NCI-H187 (cell line): Measurements from ENCODE around the gene ZFYVE21.
"Not testable (repeated sequence)": the region's sequence is repeated elsewhere in the genome, so short reads cannot be mapped to it uniquely, and the experiment has no call there.

Experiments used
- DNase-seq, 2 experiments: peaks; one replicate each; lab custom pipeline; 2025; lab: John Stamatoyannopoulos, UW

ZFYVE21 gene

DNA sequence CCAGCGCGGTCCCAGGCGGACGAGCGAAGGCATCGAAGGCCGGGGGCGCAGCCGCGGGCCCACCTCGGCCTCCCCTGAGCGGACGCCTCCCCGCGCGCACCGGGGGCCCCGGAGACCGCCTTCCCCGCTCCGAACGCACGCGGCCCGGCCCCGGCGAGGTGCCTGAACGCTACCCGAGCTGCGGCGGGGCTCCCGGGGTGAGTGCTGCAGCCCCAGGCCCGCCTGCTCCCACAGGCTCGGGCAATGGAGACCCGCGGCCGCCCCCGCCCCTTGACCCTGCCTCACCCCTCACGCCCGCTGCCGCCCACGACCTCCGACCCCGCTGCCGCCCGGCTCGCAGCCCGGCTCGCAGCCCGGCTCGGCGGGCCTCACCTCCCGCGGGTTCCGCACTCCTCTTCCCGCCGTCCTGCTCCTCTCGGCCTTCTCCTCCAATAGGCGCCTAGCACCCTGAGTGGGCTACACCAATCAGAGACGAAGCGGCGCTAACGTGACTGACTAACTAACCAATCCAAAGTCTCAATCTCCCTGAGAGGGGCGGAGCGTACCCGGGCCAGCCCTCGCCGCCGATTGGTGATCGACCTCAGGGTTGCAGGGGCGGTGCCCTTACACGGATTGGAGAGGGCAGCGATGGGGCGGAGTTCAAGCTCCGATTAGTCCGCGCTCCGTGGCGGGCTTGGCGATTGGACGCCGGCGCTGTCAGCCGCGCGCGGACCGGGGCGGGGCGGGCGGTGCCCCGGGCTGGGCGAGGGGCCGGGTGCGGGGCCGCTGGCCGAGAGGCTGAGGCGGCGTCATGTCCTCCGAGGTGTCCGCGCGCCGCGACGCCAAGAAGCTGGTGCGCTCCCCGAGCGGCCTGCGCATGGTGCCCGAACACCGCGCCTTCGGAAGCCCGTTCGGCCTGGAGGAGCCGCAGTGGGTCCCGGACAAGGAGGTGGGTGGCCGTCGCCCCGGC lies at the start of gene ZFYVE21, which contains the start of gene XRCC3:
Gene ZFYVE21 (plus strand): TSS at position 759 of the 949 bp plus-strand sequence. CDS start 32 bp downstream, at position 791.
Gene XRCC3 (minus strand): TSS at position 400 of the 949 bp plus-strand sequence. CDS start 4,364 bp downstream, outside the sequence.
- peak; percentile 98 to 99 for DNase-seq

DNA sequence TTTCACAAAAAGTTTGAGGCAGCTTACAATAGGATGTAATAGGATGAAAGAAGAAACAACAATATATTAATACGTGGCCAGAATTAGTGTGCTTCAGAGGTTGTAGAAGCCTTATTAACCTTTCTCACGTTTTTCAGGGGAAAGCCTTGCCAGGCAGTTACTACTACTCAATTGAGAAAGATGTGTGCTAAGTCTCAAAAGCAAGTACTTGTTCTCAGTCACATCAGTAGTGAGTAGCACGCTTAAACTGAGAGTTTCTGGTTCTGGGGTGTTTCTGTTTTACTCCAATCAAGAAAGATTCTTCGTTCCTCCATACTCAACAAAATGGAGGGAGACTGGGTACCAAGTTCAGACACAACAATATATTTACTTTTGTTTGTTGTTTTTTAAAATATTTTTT lies 47.9 kb upstream of the ZFYVE21 start:
- no peak for DNase-seq

DNA sequence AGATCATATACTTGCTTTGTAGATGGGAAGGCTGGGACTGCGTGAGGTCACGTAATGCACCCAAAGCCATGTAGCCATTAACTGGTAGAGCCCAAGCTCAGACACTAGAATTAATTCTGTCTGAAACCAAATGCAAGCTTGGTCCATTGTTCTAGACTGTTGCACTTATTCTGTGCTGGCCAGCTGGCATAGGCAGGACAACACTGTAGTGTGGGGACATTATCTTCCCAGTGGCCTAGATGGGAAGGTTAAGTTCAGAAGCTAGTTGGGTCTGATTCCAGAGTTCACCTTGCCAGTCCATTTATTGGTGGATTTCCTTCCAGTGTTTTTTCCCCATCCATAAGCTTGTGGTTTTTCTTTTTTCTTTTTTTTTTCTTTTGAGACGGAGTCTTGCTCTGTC lies 47.5 kb upstream of the ZFYVE21 start:
- DNase-seq, result no peak

DNA sequence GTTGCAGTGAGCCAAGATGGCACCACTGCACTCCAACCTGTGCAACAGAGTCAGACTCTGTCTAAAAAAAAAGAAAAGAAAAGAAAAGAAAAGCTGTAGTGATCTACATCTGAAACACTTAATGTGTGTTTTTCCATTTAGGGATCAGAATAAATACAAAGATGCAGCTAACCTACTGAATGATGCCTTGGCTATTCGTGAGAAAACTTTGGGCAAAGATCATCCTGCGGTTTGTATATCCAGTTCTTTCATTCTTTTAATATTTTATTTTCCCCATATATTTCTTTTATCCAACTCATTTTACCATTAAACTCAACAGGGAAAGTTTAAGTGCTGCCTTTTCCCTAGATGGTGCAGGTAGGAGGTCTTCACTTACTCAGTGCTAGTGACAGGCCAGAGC lies 46.2 kb upstream of the ZFYVE21 start:
- no peak for DNase-seq

DNA sequence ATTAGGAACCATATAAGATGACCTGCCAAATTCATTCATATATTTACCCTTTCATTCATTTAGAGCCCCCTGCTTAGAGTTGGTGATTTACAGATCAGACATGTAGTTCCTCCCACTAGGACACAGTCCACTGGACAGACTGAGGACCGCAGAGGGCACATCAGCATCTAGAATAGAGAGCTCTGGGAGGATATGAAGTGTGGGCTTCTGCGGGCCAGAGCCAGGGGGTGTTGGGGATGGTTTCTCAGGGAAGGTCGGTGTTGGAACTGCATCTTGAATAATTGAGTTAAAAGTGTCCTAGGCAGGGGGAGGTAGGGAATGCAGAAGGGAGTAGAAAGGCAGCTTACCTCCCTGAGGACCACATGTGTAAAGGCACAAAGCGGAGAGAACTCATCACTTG lies 43.7 kb upstream of the ZFYVE21 start:
- no peak for DNase-seq

DNA sequence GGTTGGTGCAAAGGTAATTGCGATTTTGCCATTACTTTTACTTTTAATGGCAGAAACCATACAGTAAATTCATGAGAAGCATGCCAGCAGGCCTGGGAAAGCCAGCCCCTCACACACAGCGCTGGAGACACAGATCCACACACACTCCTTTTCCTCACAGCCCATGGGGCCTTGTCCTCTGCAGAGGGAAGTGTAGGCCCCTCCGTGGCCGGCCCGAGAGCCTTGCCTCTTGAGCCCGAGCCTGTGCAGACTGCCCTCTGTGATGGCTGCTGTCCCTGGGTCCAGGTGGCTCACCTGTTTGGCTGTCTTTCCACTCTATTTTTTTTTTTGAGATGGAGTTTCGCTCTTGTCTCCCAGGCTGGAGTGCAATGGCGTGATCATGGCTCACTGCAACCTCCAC lies 39.7 kb upstream of the ZFYVE21 start:
- DNase-seq, result no peak

DNA sequence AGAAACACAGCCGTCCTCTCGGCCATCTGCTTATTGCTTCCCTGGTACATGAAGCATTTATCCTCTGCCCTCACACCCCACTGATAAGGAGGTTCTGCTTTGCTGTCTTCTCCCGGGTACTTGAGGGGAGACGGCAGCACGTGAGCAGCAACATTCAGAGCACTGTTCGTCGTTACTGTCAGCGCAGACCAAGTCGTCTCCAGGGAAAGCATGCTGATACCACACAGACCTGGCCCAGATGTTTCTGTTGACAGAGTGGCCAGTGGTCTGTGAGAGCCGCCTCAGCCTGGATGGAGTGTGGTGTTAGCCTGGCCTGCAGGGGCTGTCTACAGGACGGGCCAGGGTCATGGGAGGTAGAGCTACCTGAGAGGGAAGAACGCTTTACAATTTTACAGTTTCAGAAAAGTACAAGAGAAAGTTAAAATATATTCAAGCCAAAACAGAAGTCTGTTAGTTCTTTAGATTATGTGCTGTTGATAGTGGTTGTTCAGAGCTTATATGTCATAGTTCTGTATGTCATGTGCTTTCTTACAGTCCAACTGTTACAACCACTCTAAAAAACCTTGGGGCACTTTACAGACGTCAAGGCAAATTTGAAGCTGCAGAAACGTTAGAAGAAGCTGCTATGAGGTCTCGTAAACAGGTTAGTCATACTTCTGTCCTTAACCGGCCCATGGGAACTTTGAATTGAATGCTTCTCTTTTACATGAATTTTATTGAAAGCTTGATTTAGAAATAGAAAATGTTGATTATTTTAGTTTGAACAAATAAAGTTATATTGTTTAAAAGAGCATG lies 38.5 kb upstream of the ZFYVE21 start:
- DNase-seq, result no peak

DNA sequence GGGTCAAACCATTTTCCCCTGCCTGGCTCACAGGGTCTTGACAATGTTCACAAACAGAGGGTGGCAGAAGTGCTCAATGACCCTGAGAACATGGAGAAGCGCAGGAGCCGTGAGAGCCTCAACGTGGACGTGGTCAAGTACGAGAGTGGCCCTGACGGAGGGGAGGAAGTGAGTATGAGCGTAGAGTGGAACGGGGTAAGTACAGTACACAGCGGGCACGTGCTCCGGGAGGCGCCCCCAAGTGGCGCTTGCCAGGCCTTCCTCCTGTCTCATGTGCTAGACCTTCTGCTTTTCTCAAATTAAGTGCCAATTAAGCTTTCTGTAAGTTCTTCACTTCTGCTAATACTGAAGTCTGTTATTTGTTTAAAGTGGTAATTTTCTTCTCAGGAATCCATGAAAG lies 36.3 kb upstream of the ZFYVE21 start:
- no peak for DNase-seq

DNA sequence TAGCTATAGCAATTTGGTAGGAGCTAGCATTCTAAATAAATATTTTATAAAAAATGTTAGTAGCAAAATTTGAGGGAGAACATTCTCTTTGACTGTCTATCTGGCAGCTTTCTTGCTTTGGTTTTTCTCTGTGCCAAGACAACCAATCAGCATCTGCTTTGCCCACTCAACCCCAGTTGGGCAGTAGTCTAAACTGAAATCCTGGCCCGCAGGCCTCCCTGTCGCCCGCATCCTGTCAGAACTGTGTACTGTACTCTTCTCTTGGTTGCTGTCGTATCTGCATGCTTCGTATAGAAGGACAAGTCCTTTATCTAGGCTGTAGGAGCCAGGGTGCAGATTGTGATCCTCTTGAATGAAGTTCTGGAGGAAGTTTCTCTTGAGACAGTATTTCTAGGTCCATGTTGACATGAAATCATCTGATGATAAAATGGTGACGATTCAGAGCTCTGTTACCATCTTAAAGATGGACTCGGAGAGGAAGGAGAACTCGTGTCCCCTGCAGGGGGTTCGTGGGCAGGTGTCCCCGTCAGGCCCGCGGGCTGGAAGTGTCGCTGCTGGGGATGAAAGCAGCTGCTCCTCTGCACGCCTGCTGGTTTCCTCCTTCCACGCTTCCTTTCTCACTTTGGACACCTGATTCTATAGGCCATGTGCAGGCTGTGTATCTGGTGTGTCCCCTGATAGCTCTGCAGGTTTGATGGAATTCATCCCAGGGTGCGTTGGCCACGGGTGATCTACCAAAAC lies 34.9 kb upstream of the ZFYVE21 start:
- DNase-seq, result no peak

DNA sequence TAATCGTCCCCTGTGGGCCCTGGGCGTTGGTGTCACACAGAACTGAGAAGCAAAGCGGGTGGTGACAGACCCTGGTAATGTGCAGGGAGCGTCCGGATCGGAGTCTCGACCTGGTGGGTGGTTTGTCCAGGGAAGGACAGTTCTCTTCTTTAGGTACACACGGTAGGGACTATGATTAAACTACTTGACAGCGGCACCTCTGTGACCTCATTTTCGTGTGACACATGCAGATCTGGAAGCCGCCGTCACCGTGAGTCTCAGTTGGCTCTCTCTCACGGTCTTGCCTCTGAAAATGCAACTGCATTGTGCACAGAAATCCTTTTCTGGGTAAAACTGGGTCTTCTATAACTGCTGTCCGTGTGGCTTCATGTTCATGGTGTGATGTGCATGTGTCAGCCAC lies 32.5 kb upstream of the ZFYVE21 start:
- no peak for DNase-seq

DNA sequence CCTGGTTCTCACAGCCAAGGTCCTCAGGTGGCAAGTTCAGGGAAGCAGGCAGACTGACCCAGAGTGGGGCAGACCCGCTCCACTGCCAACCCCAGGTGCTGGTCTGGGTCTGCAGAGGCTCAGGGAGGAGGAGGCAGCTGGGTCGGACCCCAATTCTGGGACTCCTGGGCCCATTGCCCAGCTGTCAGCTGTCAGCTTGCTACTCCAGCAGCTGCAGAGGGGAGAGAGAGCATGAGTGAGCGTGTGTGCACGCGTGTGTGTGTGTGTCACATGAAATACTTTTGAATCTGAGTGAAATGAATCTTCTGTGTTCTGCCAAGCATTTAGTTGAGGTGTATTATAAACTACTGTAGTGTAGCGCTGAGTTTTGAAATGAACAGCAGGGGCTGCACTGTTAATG lies 31.1 kb upstream of the ZFYVE21 start:
- DNase-seq, result no peak

DNA sequence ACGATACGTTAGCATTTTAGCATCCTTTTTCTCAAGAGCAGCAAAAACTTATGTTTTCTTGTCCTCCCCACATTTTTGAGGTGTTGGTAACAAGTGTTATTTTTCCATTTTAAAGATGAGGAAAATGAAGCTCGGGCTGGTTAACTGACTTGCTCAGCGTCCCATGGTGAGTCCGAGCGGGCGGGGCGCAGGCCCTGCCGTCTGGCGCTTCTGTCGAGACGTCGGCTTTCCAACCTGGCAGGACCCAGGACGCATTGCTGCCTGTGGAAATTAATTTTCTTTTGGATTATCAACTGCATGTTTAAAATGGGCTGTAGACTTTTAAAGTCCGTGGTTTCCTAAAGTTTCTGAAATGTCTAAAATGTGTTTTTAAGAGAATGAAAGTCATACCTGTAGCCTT lies 30.7 kb upstream of the ZFYVE21 start:
- no peak for DNase-seq

DNA sequence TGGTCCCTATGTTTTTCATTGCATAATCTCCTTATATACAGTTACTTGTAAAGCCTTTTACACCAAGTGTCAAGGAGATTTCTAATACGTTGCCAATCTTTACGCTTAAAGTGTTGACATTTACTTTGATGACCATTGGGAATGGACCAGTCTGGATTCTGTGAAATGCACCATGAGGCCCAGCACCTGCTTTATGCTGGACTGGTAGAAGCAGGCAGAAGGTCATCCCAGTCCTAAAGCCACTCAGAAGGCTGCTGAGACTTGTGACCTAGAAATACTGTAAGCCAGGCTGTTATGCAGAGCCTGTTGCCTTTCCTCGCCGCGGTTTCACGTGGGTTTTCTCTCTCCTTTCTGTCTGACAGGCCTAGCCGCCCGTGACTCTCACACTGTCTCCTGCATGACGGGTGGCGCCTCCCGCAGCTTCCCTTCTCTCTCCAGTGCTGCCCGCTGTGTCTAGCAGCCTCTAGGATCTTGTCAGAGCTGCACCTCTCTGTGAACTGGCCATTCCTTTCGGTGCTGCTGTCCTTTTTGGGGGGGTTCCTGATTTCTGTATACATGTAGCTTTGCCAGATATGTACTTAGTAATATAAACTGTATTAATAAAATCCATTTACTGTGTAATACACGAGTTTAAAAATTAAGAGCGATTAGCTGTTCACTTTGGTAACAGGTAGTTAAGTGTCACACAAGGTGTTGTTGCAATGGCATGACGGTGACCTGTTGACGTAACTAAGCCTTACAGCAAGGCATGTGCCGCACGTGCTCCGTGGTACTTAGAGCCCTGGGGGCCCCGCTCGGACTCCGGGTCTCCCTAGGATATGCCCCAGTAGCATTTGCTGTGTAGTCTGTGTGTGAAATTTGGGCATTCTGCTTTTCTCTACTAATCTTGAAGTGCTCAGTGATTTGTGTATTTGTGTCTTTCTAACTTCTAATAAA lies 30.1 kb upstream of the ZFYVE21 start:
- no peak for DNase-seq

DNA sequence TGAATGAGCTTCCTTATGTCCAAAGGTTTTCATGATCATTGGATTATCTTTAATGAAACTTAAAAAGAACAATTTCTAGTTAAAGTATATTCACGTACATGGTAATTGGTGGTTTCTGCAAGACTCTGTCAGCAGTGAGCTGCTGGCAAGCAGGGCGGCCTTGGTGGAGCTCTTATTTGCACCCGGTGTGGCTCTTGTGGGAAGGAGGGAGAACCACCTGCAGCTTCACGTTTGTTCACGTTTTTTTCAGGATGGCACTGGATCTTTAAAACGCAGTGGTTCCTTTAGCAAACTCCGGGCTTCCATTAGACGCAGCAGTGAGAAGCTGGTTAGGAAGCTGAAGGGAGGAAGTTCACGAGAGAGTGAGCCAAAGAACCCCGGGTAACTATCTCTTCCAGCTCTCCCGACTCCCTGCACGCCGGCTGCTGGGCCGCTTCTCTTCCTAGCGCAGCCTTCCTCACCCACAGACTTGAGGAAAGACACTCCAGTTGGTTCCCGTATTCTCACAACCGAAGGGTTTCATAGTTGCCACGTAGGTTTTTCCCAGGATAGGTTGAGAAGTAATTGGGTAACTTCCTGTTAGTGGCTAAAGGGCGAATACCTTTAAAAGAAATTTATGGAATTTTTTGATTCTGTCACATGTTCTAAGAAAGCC lies 28.7 kb upstream of the ZFYVE21 start:
- DNase-seq, result no peak

DNA sequence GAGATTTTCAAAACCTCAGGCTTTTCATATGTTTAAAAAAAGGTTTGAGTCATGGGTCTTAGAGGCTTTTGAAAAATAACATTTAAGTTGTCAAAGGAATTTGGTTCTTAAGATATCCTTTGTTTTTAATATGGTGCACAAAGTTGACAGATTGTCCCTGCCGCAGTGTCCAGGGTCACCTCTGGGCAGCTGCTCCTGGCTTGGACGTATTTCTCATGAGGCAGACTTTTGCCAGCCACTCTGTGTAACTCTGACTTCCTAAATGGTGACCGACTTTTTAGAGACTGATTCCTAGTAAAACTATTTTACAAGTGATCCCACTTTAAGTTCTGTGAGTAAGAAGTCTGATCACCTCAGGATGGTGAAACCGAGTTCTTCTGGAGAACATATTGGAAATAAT lies 27.9 kb upstream of the ZFYVE21 start:
- no peak for DNase-seq

DNA sequence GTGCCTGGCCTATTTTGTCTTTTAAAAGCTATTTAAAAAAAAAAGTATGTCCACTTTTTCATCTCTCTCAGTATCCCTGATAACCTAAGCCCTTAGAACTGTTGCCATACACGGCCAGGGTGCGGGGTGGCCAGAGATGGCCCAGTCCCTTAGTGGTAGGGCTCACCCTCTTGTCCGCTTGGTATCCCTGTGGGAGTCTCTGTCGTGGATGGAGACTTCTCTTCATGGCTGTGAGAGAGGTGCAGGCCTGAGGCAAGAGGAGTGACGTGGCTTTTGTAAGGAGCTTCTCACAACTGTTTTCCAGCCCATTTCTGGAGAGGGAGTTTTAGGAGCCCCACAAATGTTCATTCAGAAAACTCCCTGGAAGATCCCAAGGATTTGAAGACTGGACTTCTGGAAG lies 27.2 kb upstream of the ZFYVE21 start:
- no peak for DNase-seq

DNA sequence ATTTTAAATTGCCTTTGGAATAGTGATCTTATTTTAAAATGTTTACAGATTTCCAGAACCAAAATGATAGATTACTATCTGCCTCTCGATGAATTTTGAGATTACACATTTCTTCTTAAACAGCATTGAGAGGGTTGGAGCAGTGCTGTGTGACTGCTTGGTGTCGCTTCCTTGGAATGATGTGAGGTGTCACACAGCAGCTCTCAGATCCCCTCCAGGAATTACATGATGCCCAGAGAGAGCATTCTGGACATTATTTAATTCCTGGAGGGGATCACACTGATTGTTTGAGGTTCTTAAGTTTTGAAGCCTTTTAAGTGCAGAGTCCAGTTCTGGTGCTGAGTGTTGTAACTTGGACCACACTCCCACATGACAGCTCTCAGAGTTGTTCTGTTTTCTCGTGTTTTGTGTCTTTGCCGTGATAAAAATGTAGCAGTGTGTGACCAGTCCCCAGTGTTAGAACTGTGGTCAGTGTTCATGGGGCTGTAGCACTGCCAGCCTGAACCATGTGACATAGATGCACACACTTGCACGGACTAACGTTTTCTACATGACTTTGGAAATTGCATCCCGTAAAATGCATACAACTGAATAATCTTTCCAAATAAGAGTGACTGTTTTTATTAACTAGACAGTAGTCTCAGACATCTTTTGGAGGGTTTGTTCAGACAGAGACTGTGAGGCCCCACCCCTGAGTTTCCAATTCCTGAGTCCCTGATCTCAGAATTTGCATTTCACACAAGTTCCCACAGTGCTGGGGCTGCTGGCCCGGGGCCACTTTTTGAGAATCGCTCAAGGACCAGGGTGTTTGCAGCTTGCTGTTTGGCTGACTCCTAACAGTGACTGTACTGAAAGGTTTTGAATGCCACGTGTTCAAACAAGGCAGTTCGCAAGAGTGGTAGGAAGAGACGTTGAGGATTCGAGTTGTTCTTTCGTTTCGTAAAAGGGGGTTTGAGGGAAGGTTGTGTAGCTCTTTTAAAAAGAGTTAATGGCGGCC lies 26.4 kb upstream of the ZFYVE21 start:
- DNase-seq, result no peak

DNA sequence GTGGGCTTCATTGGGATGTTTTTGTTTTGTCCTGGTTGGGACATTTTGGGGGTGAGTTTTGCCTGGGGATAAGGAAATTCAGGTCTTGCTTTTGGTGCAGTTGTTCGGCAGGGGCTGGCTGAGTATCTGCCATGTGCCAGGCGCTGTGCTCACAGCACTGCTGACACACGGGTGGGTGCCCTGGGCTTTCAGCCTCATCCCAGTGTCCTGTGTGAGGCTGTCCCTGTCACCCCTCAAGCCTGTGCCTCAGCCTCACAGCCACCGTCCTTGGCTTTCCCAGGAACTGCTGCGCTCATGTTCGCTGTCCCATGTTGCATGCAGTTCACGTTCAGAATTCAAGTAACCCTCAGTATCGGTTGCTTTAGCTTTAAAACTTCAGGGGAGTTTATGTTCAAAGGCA lies 25.3 kb upstream of the ZFYVE21 start:
- DNase-seq, result no peak

DNA sequence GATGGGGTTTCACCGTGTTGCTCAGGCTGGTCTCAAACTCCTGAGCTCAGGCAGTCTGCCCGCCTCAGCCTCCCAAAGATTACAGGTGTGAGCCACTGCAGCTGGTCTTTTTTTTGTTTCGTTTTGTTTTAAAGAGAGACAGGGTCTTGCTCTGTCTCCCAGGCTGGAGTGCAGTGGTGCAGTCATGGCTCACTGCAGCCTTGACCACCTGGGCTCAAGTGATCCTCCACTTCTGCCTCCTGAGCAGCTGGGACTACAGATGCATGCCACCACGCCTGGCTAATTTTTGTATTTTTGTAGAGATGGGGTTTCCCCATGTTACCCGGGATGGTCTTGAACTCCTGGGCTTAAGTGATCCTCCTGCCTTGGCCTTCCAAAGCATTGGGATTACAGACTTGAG lies 24.0 kb upstream of the ZFYVE21 start:
- not testable (repeated sequence) for DNase-seq
